Measurements from ENCODE around the gene FER. TPM values are rescaled to one million over a fixed set of nuclear protein-coding genes. Genes with fewer than 3 reads are reported as not detected.

FER gene
- polyA plus RNA-seq, 3 donors, result 2.4 to 14.7 (median 6.2) TPM

- Mint-ChIP-seq H3K9me3 (no peaks in the 10 kb centered on the region), H3K4me3 (no peak overlapping the region), H3K36me3 (no peaks in the 10 kb centered on the region), H3K4me1 (no peaks in the 10 kb centered on the region), H3K27me3 (ENCODE audit: low read depth in 3 of 3) (peaks cover 0 to 3% (median 0%) of the 10 kb centered on the region in 3 donors), H3K27ac (no peak overlapping the region)
- Histone ChIP-seq H3K4me1 (ENCODE audit: control insufficient read depth in 1 of 2, insufficient read depth in 2 of 2, low read length in 2 of 2) (no peaks in the 10 kb centered on the region), H2AFZ (ENCODE audit: insufficient read depth, low read depth, low read length, poor library complexity, severe bottlenecking) (no peak overlapping the region), H3K36me3 (replicated peaks in 1 of 2; ENCODE audit: control insufficient read depth in 1 of 2, insufficient read depth in 2 of 2, low read length in 2 of 2) (no peaks in the 10 kb centered on the region), H3K27ac (ENCODE audit: low read depth in 1 of 2, low read length in 2 of 2) (no peak overlapping the region), H3K9ac (ENCODE audit: insufficient read depth, low read length, poor library complexity, severe bottlenecking) (no peak overlapping the region), H4K20me1 (ENCODE audit: insufficient read depth, low read length) (no peaks in the 10 kb centered on the region), H3K9me3 (replicated peaks in 1 of 2; ENCODE audit: control insufficient read depth in 1 of 2, insufficient read depth in 1 of 2, low read length in 2 of 2) (no peaks in the 10 kb centered on the region), H3K27me3 (ENCODE audit: control insufficient read depth in 2 of 2, insufficient read depth in 2 of 2, low read length in 2 of 2) (no peaks in the 10 kb centered on the region), H3K4me2 (replicated peaks; ENCODE audit: extremely low read depth, low read length, poor library complexity, severe bottlenecking) (no peak overlapping the region), H3K4me3 (replicated peaks in 1 of 3; ENCODE audit: low read depth in 2 of 3, low read length in 3 of 3) (no peak overlapping the region), H3K79me2 (ENCODE audit: insufficient read depth, low read length) (no peaks in the 10 kb centered on the region)
- intact Hi-C loops (cut with micrococcal nuclease), result no loop called here
- DNase-seq, result no peak
- TF ChIP-seq, protein P1, sequence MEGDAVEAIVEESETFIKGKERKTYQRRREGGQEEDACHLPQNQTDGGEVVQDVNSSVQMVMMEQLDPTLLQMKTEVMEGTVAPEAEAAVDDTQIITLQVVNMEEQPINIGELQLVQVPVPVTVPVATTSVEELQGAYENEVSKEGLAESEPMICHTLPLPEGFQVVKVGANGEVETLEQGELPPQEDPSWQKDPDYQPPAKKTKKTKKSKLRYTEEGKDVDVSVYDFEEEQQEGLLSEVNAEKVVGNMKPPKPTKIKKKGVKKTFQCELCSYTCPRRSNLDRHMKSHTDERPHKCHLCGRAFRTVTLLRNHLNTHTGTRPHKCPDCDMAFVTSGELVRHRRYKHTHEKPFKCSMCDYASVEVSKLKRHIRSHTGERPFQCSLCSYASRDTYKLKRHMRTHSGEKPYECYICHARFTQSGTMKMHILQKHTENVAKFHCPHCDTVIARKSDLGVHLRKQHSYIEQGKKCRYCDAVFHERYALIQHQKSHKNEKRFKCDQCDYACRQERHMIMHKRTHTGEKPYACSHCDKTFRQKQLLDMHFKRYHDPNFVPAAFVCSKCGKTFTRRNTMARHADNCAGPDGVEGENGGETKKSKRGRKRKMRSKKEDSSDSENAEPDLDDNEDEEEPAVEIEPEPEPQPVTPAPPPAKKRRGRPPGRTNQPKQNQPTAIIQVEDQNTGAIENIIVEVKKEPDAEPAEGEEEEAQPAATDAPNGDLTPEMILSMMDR (IDR thresholded peaks at IDR 0.05), result no peak
Observed at GRCh38 chr5:109167586-109167985, 419.9 kb downstream of the FER start.

- no CpG with 5 or more reads among the region's 3 CpGs for WGBS (ENCODE audit: insufficient coverage)
- H3K27me3 Mint-ChIP-seq (ENCODE audit: low read depth in 3 of 3), result peaks cover 0 to 3% (median 0%) of the 10 kb centered on the region in 3 donors
- H3K36me3 Mint-ChIP-seq, result no peaks in the 10 kb centered on the region
- Histone ChIP-seq H3K36me3 (replicated peaks in 1 of 2; ENCODE audit: control insufficient read depth in 1 of 2, insufficient read depth in 2 of 2, low read length in 2 of 2) (no peaks in the 10 kb centered on the region), H2AFZ (ENCODE audit: insufficient read depth, low read depth, low read length, poor library complexity, severe bottlenecking) (no peak overlapping the region), H3K4me3 (replicated peaks in 1 of 3; ENCODE audit: low read depth in 2 of 3, low read length in 3 of 3) (no peak overlapping the region), H4K20me1 (ENCODE audit: insufficient read depth, low read length) (no peaks in the 10 kb centered on the region), H3K4me2 (replicated peaks; ENCODE audit: extremely low read depth, low read length, poor library complexity, severe bottlenecking) (no peak overlapping the region), H3K79me2 (ENCODE audit: insufficient read depth, low read length) (no peaks in the 10 kb centered on the region), H3K4me1 (ENCODE audit: control insufficient read depth in 1 of 2, insufficient read depth in 2 of 2, low read length in 2 of 2) (no peaks in the 10 kb centered on the region), H3K27me3 (ENCODE audit: control insufficient read depth in 2 of 2, insufficient read depth in 2 of 2, low read length in 2 of 2) (no peaks in the 10 kb centered on the region), H3K9ac (ENCODE audit: insufficient read depth, low read length, poor library complexity, severe bottlenecking) (no peak overlapping the region), H3K9me3 (replicated peaks in 1 of 2; ENCODE audit: control insufficient read depth in 1 of 2, insufficient read depth in 1 of 2, low read length in 2 of 2) (no peaks in the 10 kb centered on the region), H3K27ac (ENCODE audit: low read depth in 1 of 2, low read length in 2 of 2) (no peak overlapping the region)
- H3K27ac Mint-ChIP-seq, result peak overlapping the region in 1 of 7 donors; percentile 47
- no peak for DNase-seq
- H3K9me3 Mint-ChIP-seq, result no peaks in the 10 kb centered on the region
- no peak overlapping the region for H3K4me3 Mint-ChIP-seq
- H3K4me1 Mint-ChIP-seq, result no peaks in the 10 kb centered on the region
- intact Hi-C loops (cut with micrococcal nuclease), result no loop called here
- TF ChIP-seq, protein P1 (IDR thresholded peaks at IDR 0.05), result no peak
Observed at GRCh38 chr5:109168151-109168550, 420.5 kb downstream of the FER start.

Measured in CD14-positive monocyte (primary cell).